Sigmoid colon (tissue), 7 donors: ENCODE results near the gene UBL7. TPM values are rescaled to one million over a fixed set of nuclear protein-coding genes. Genes with fewer than 3 reads are reported as not detected.

ENCODE experiments used
- DNase-seq: peaks from one replicate; pipeline ENCODE4 v3.0.0-alpha.2; 2019
- H3K27ac ChIP-seq, 4 donors: fragments of 200-600 bp; sonication (generic); one replicate each; pipeline ENCODE4 v1.5.1; 2016 to 2019; ENCODE audit warnings: mild to moderate bottlenecking in 1 of 4
- H3K27me3 ChIP-seq, 3 donors: fragments of 200-600 bp; sonication (generic); one replicate each; pipeline ENCODE4 v1.5.1; 2019; ENCODE audit warnings: mild to moderate bottlenecking in 1 of 3
- H3K36me3 ChIP-seq, 4 donors: fragments of 200-600 bp; sonication (generic); one replicate each; pipeline ENCODE4 v1.5.1; 2016 to 2019
- H3K4me1 ChIP-seq, 4 donors: fragments of 200-600 bp; sonication (generic); one replicate each; pipeline ENCODE4 v1.5.1; 2017 to 2019
- H3K4me3 ChIP-seq, 4 donors: fragments of 200-600 bp; sonication (generic); one replicate each; pipeline ENCODE4 v1.5.1; 2017 to 2019; ENCODE audit warnings: mild to moderate bottlenecking in 2 of 4, moderate library complexity in 1 of 4
- H3K9me3 ChIP-seq, 4 donors: fragments of 200-600 bp in 3 of 4; sonication (generic) in 3 of 4; one replicate each; pipeline versions ENCODE4 v1.5.1 to v1.6.1; 2013 to 2019
- EP300 ChIP-seq, 4 donors: sonication (generic); formaldehyde crosslinking; IDR thresholded peaks; one replicate each; pipeline ENCODE4 v1.6.1; 2017; ENCODE audit warnings: antibody characterized with exemption in 4 of 4
- POLR2A ChIP-seq, 2 donors: fragments of 450-650 bp; IDR thresholded peaks; one replicate each; pipeline ENCODE4 v1.6.1; 2016; ENCODE audit warnings: antibody characterized with exemption in 2 of 2, mild to moderate bottlenecking in 2 of 2, moderate library complexity in 2 of 2
- POLR2AphosphoS5 ChIP-seq, 4 donors: sonication (generic); formaldehyde crosslinking; IDR thresholded peaks; one replicate each; pipeline ENCODE4 v1.6.1; 2017; ENCODE audit warnings: antibody characterized with exemption in 4 of 4
- WGBS, 2 donors: extraction: QIAGEN DNeasy Blood & Tissue Kit; methylation state at CpG; one replicate each; pipeline ENCODE4 v1.1.7; 2013; 5-methylcytosine and 5-hydroxymethylcytosine counted together
- intact Hi-C: fragments of 100-400 bp; cut with DNase I; formaldehyde crosslinking; loops from one replicate; pipeline ENCODE4 v1.15.1; 2023
- polyA plus RNA-seq, 3 donors: library from polyadenylated mRNA; stranded (reverse); fragments of 200-250 nt; gene quantifications; one replicate each; pipeline ENCODE4 v1.2.3, GENCODE V29; 2013
- total RNA-seq, 4 donors: library from RNA; depleted of rRNA; stranded (reverse); fragments of >200 nt; gene quantifications; one replicate each; pipeline ENCODE4 v1.1.0, GENCODE V29; 2016
- TF ChIP-seq, protein P1 (sequence below), 4 experiments: fragments of 450-650 bp in 3 of 4; fragments of 200-600 bp in 1 of 4; IDR thresholded peaks; one replicate each; pipeline ENCODE4 v1.5.1; 2016 to 2019; ENCODE audit warnings: antibody characterized with exemption in 4 of 4, mild to moderate bottlenecking in 3 of 4, moderate library complexity in 2 of 4
- donor health status: healthy with polysubstance abuse.
- donor health status: Bipolar disorder and iron deficiency.
- donor health status: healthy.

Gene UBL7
- total and polyA plus RNA-seq, 7 donors = 32.4 to 85.5 (median 48.5) TPM

GRCh38 chr15:74466570-74466969, 5.6 kb upstream of the UBL7 start:
- intact Hi-C loops = no loop called here
- Histone ChIP-seq H3K36me3 (peaks cover 0 to under 1% (median 0%) of the 10 kb centered on the region in 4 donors), H3K4me1 (peaks cover 0 to 10% (median 7%) of the 10 kb centered on the region in 4 donors), H3K4me3 (no peak overlapping the region), H3K9me3 (no peaks in the 10 kb centered on the region), H3K27me3 (no peaks in the 10 kb centered on the region), H3K27ac (no peak overlapping the region)
- DNase-seq = no peak
- TF ChIP-seq POLR2AphosphoS5 (IDR thresholded peaks at IDR 0.05) = no peak
- TF ChIP-seq, protein P1, sequence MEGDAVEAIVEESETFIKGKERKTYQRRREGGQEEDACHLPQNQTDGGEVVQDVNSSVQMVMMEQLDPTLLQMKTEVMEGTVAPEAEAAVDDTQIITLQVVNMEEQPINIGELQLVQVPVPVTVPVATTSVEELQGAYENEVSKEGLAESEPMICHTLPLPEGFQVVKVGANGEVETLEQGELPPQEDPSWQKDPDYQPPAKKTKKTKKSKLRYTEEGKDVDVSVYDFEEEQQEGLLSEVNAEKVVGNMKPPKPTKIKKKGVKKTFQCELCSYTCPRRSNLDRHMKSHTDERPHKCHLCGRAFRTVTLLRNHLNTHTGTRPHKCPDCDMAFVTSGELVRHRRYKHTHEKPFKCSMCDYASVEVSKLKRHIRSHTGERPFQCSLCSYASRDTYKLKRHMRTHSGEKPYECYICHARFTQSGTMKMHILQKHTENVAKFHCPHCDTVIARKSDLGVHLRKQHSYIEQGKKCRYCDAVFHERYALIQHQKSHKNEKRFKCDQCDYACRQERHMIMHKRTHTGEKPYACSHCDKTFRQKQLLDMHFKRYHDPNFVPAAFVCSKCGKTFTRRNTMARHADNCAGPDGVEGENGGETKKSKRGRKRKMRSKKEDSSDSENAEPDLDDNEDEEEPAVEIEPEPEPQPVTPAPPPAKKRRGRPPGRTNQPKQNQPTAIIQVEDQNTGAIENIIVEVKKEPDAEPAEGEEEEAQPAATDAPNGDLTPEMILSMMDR (IDR thresholded peaks at IDR 0.05) = no peak
- no peak for TF ChIP-seq POLR2A (IDR thresholded peaks at IDR 0.05)
- TF ChIP-seq EP300 (IDR thresholded peaks at IDR 0.05) = no peak
- 91 to 100% methylated on average over 1 of the region's 1 CpG for WGBS, 2 donors

- Histone ChIP-seq H3K36me3 (no peaks in the 10 kb centered on the region), H3K27me3 (no peaks in the 10 kb centered on the region), H3K4me3 (no peak overlapping the region), H3K9me3 (no peaks in the 10 kb centered on the region), H3K27ac (no peak overlapping the region), H3K4me1 (peaks cover 0 to 18% (median 16%) of the 10 kb centered on the region in 4 donors)
- no peak for DNase-seq
- no peak for TF ChIP-seq EP300 (IDR thresholded peaks at IDR 0.05)
- TF ChIP-seq POLR2AphosphoS5 (IDR thresholded peaks at IDR 0.05) = no peak
- TF ChIP-seq, protein P1 (IDR thresholded peaks at IDR 0.05) = no peak
- TF ChIP-seq POLR2A (IDR thresholded peaks at IDR 0.05) = no peak
- intact Hi-C loops = no loop called here
- WGBS, 2 donors = 86 to 94% methylated on average over 2 of the region's 2 CpGs
Observed at GRCh38 chr15:74464897-74465296, 3.9 kb upstream of the UBL7 start.

GRCh38 chr15:74464216-74464615, 3.3 kb upstream of the UBL7 start:
- intact Hi-C loops = no loop called here
- no peak overlapping the region for H3K4me3 ChIP-seq
- H3K4me1 ChIP-seq = peaks cover 0 to 21% (median 17%) of the 10 kb centered on the region in 4 donors
- TF ChIP-seq EP300 (IDR thresholded peaks at IDR 0.05) = no peak
- no peak for TF ChIP-seq POLR2A (IDR thresholded peaks at IDR 0.05)
- TF ChIP-seq, protein P1 (IDR thresholded peaks at IDR 0.05) = no peak
- no peak for TF ChIP-seq POLR2AphosphoS5 (IDR thresholded peaks at IDR 0.05)
- H3K27me3 ChIP-seq = no peaks in the 10 kb centered on the region
- no peak overlapping the region for H3K27ac ChIP-seq
- H3K9me3 ChIP-seq = no peaks in the 10 kb centered on the region
- DNase-seq = no peak
- 55 to 78% methylated on average over 2 of the region's 2 CpGs for WGBS, 2 donors
- no peaks in the 10 kb centered on the region for H3K36me3 ChIP-seq

DNA sequence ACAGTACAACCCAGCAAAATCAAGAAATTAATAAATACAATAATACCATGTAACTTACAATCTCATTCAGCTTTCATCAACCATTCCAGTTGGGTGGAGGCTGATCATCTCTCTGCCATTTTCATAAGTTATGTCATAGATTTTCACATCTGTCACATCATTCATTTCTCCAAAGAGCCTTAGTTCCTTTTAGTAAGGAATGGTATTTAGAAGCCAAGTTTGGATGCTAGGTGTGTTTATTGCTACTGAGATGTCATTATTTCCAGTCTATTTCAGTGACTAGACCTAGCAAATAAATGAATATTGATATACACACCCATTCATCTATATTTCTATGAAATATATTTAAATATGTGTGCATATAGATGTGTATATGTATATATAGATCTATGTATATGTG, 2.7 kb upstream of the UBL7 start:
- peaks cover 0 to under 1% (median 0%) of the 10 kb centered on the region in 4 donors for H3K36me3 ChIP-seq
- intact Hi-C loops = no loop called here
- TF ChIP-seq EP300 (IDR thresholded peaks at IDR 0.05) (no peak), POLR2A (IDR thresholded peaks at IDR 0.05) (no peak), POLR2AphosphoS5 (IDR thresholded peaks at IDR 0.05) (no peak)
- TF ChIP-seq, protein P1 (IDR thresholded peaks at IDR 0.05) = no peak
- no peaks in the 10 kb centered on the region for H3K27me3 ChIP-seq
- no peaks in the 10 kb centered on the region for H3K9me3 ChIP-seq
- no peak for DNase-seq
- H3K4me3 ChIP-seq = no peak overlapping the region
- H3K4me1 ChIP-seq = peaks cover 0 to 21% (median 17%) of the 10 kb centered on the region in 4 donors
- H3K27ac ChIP-seq = no peak overlapping the region
